ENCODE data around the gene HOXD8. TPM values are rescaled to one million over a fixed set of nuclear protein-coding genes. Genes with fewer than 3 reads are reported as not detected.

Gene HOXD8
- total and polyA plus RNA-seq, 2 of the 8 experiments (the other 6 are each of a cell fraction or from before 2014, with no cell fraction given): not detected

GRCh38 chr2:176170602-176171305 is 41.2 kb downstream of the HOXD8 start (continued):
- TF ChIP-seq GTF2F1 (IDR thresholded peaks at IDR 0.05; ENCODE audit: borderline replicate concordance, low read depth, low read length) (no peak), CBX8 (IDR thresholded peaks at IDR 0.05; ENCODE audit: borderline replicate concordance, low read depth, low read length) (no peak), SP2 (IDR thresholded peaks at IDR 0.05; ENCODE audit: low read length) (no peak), HDAC6 (IDR thresholded peaks at IDR 0.05; ENCODE audit: low read depth, low read length) (no peak), NRF1 (IDR thresholded peaks at IDR 0.05; ENCODE audit: low read depth, low read length) (no peak), RBBP5 (IDR thresholded peaks at IDR 0.05; ENCODE audit: borderline replicate concordance, low read depth, low read length) (no peak), CTBP2 (IDR thresholded peaks at IDR 0.05; ENCODE audit: borderline replicate concordance, insufficient read depth, insufficient read length, low read length) (no peak)
